WTC11 (cell line): ENCODE results near the gene MTERF4. TPM values are rescaled to one million over a fixed set of nuclear protein-coding genes. Genes with fewer than 3 reads are reported as not detected.

Experiments used
- ATAC-seq: fragments of 200-7000 bp; cut with Tn5 transposase; 2 replicates; pipeline ENCODE4 v1.10.0; 2021; ENCODE audit warnings: mild to moderate bottlenecking, moderate library complexity
- CTCF ChIA-PET: fragments of 300-600 bp; sonication (Branson Sonifier 250); formaldehyde crosslinking; loops from one replicate; lab custom pipeline; 2021; ENCODE audit warnings: antibody characterized with exemption; lab: Charles Lee
- POLR2A ChIA-PET: fragments of 350-600 bp; sonication (Branson Sonifier 250); formaldehyde crosslinking; loops from one replicate; lab custom pipeline; 2021; ENCODE audit warnings: antibody characterized with exemption; lab: Charles Lee
- DNase-seq: peaks from one replicate; pipeline ENCODE4 v3.0.0; 2021; ENCODE audit warnings: low spot score
- H3K27ac Mint-ChIP-seq: 2 replicates; pipeline ENCODE4 v1.8.0; 2021; ENCODE audit warnings: mixed read lengths
- H3K27me3 Mint-ChIP-seq: 2 replicates; pipeline ENCODE4 v1.8.0; 2021; ENCODE audit warnings: low read depth, mild to moderate bottlenecking, moderate library complexity, mixed read lengths
- H3K36me3 Mint-ChIP-seq: 2 replicates; pipeline ENCODE4 v1.8.0; 2021; ENCODE audit warnings: mixed read lengths
- H3K4me1 Mint-ChIP-seq: 2 replicates; pipeline ENCODE4 v1.8.0; 2022; ENCODE audit warnings: mixed read lengths
- H3K4me3 Mint-ChIP-seq: 2 replicates; pipeline ENCODE4 v1.8.0; 2021; ENCODE audit warnings: mild to moderate bottlenecking, moderate library complexity, mixed read lengths
- H3K9me3 Mint-ChIP-seq: 2 replicates; pipeline ENCODE4 v1.8.0; 2021; ENCODE audit warnings: mixed read lengths
- AFF4 ChIP-seq: sonication (generic); formaldehyde crosslinking; IDR thresholded peaks from 2 replicates; pipeline ENCODE4 v1.8.1; 2023; ENCODE audit warnings: mild to moderate bottlenecking, missing genetic modification reagents, borderline replicate concordance
- ATF1 ChIP-seq: sonication (generic); formaldehyde crosslinking; IDR thresholded peaks from 2 replicates; pipeline ENCODE4 v1.8.1; 2023; ENCODE audit warnings: mild to moderate bottlenecking, moderate library complexity, missing genetic modification reagents
- ATF3 ChIP-seq: sonication (generic); formaldehyde crosslinking; conservative IDR thresholded peaks from 2 replicates; pipeline ENCODE4 v1.8.1; 2022; ENCODE audit warnings: mild to moderate bottlenecking, missing genetic modification reagents
- CBFB ChIP-seq: sonication (generic); formaldehyde crosslinking; IDR thresholded peaks from 2 replicates; pipeline ENCODE4 v1.8.1; 2022; ENCODE audit warnings: mild to moderate bottlenecking, low read depth, missing genetic modification reagents
- CREM ChIP-seq: sonication (generic); formaldehyde crosslinking; IDR thresholded peaks from 2 replicates; pipeline ENCODE4 v1.8.1; 2022; ENCODE audit warnings: mild to moderate bottlenecking, missing genetic modification reagents, moderate library complexity
- ERG ChIP-seq: fragments of 250-450 bp; sonication (Bioruptor Pico); IDR thresholded peaks from 2 replicates; pipeline ENCODE4 v1.8.0; 2021; ENCODE audit warnings: mild to moderate bottlenecking
- FOXK1 ChIP-seq: sonication (generic); formaldehyde crosslinking; IDR thresholded peaks from 2 replicates; pipeline ENCODE4 v1.8.0; 2022; ENCODE audit warnings: mild to moderate bottlenecking, moderate library complexity, missing genetic modification reagents
- FOXP4 ChIP-seq: sonication (generic); formaldehyde crosslinking; IDR thresholded peaks from 2 replicates; pipeline ENCODE4 v1.8.0; 2022; ENCODE audit warnings: mild to moderate bottlenecking, missing genetic modification reagents
- MAX ChIP-seq: sonication (generic); formaldehyde crosslinking; IDR thresholded peaks from 2 replicates; pipeline ENCODE4 v1.8.0; 2022; ENCODE audit warnings: mild to moderate bottlenecking, missing genetic modification reagents
- NR2C2 ChIP-seq: sonication (generic); formaldehyde crosslinking; IDR thresholded peaks from 2 replicates; pipeline ENCODE4 v1.8.0; 2022; ENCODE audit warnings: mild to moderate bottlenecking, missing genetic modification reagents
- RELA ChIP-seq: sonication (generic); formaldehyde crosslinking; IDR thresholded peaks from 2 replicates; pipeline ENCODE4 v1.8.1; 2022; ENCODE audit warnings: missing genetic modification reagents, mild to moderate bottlenecking, borderline replicate concordance
- RORB ChIP-seq: fragments of 250-450 bp; sonication (Bioruptor Pico); IDR thresholded peaks from 2 replicates; pipeline ENCODE4 v1.9.0; 2021; ENCODE audit warnings: mild to moderate bottlenecking
- TCF7 ChIP-seq: sonication (generic); formaldehyde crosslinking; IDR thresholded peaks from 2 replicates; pipeline ENCODE4 v1.8.0; 2022; ENCODE audit warnings: mild to moderate bottlenecking, low read depth, missing genetic modification reagents, moderate library complexity
- TEAD4 ChIP-seq: sonication (generic); formaldehyde crosslinking; IDR thresholded peaks from 2 replicates; pipeline ENCODE4 v1.8.0; 2022; ENCODE audit warnings: mild to moderate bottlenecking, missing genetic modification reagents
- TP53 ChIP-seq: sonication (generic); formaldehyde crosslinking; IDR thresholded peaks from 2 replicates; pipeline ENCODE4 v1.8.1; 2023; ENCODE audit warnings: mild to moderate bottlenecking, missing genetic modification reagents
- ZBTB43 ChIP-seq: sonication (generic); formaldehyde crosslinking; IDR thresholded peaks from 2 replicates; pipeline ENCODE4 v1.8.1; 2023; ENCODE audit warnings: mild to moderate bottlenecking, missing genetic modification reagents
- ZNF317 ChIP-seq: sonication (generic); formaldehyde crosslinking; IDR thresholded peaks from 2 replicates; pipeline ENCODE4 v1.8.1; 2023; ENCODE audit warnings: low read depth, mild to moderate bottlenecking, moderate library complexity, missing genetic modification reagents, borderline replicate concordance
- ZNF423 ChIP-seq: fragments of 250-450 bp; sonication (Bioruptor Pico); IDR thresholded peaks from 2 replicates; pipeline ENCODE4 v2.1.2; 2022; ENCODE audit warnings: mild to moderate bottlenecking, moderate library complexity
- ZNF425 ChIP-seq: fragments of 250-450 bp; sonication (Bioruptor Pico); conservative IDR thresholded peaks from 2 replicates; pipeline ENCODE4 v1.9.0; 2021; ENCODE audit warnings: mild to moderate bottlenecking
- ZNF671 ChIP-seq: fragments of 250-450 bp; sonication (Bioruptor Pico); IDR thresholded peaks from 2 replicates; pipeline ENCODE4 v1.8.0; 2021; ENCODE audit warnings: mild to moderate bottlenecking
- ZSCAN18 ChIP-seq: fragments of 250-450 bp; sonication (Bioruptor Pico); IDR thresholded peaks from 2 replicates; pipeline ENCODE4 v2.1.2; 2022; ENCODE audit warnings: mild to moderate bottlenecking, moderate library complexity
- total RNA-seq: library from RNA; stranded (reverse); gene quantifications from 3 replicates; pipeline ENCODE4 v1.2.3, GENCODE V29; 2021

Gene MTERF4
- total RNA-seq, 1 experiment from 2014 or later, result 23.3 TPM

- Mint-ChIP-seq H3K36me3 (peaks cover 23% of the 10 kb centered on the region), H3K27me3 (no peaks in the 10 kb centered on the region), H3K4me3 (no peak overlapping the region), H3K9me3 (no peaks in the 10 kb centered on the region), H3K4me1 (peaks cover 29% of the 10 kb centered on the region), H3K27ac (peak overlapping the region; percentile 20; the same call in 1 of the 2 replicates)
- no peak; the same call in 1 of the 2 replicates for ATAC-seq
- no peak for DNase-seq
- CTCF ChIA-PET, result interaction anchor here (2.0 kb wide), 1 partner anchor 13 kb away, joined by 7 read pairs; no protein-coding TSS in a partner anchor
- POLR2A ChIA-PET, result interaction anchor here (0.9 kb wide), 1 partner anchor 59 kb away, joined by 3 read pairs; the partner anchor contains the start of gene PPP1R7
- TF ChIP-seq ATF1 (CRISPR knock-in tag), result no peak
- TF ChIP-seq ZBTB43 (CRISPR knock-in tag), result no peak
- TF ChIP-seq TEAD4 (CRISPR knock-in tag), result no peak
- no peak for TF ChIP-seq NR2C2
- TF ChIP-seq RELA, result no peak
- no peak for TF ChIP-seq FOXP4
- TF ChIP-seq TCF7 (CRISPR knock-in tag), result no peak
- TF ChIP-seq AFF4, result no peak
- no peak for TF ChIP-seq CBFB
- no peak for TF ChIP-seq CREM
Measured at GRCh38 chr2:241091201-241091600, 10.9 kb downstream of the MTERF4 start.

- Mint-ChIP-seq H3K27me3 (no peaks in the 10 kb centered on the region), H3K9me3 (no peaks in the 10 kb centered on the region), H3K36me3 (peaks cover 11% of the 10 kb centered on the region), H3K4me3 (no peak overlapping the region), H3K27ac (peak overlapping the region; percentile 45; the same call in 1 of the 2 replicates), H3K4me1 (peaks cover 11% of the 10 kb centered on the region)
- ATAC-seq, result no peak
- DNase-seq, result no peak
- ChIA-PET CTCF (interaction anchor here (1.3 kb wide), 1 partner anchor 11 kb away, joined by 4 read pairs; no protein-coding TSS in a partner anchor), POLR2A (no interaction called here)
- TF ChIP-seq ERG (CRISPR knock-in tag), result no peak
- no peak for TF ChIP-seq MAX (CRISPR knock-in tag)
- TF ChIP-seq FOXK1 (CRISPR knock-in tag), result no peak
- TF ChIP-seq ZSCAN18 (CRISPR knock-in tag), result no peak
- TF ChIP-seq RORB (CRISPR knock-in tag), result no peak
- no peak for TF ChIP-seq TP53 (CRISPR knock-in tag)
- no peak for TF ChIP-seq ATF3 (CRISPR knock-in tag)
- TF ChIP-seq ZNF425 (CRISPR knock-in tag), result no peak
- TF ChIP-seq ZNF671, result no peak
- TF ChIP-seq ZNF317 (CRISPR knock-in tag), result no peak
- no peak for TF ChIP-seq ZNF423 (CRISPR knock-in tag)
Measured at GRCh38 chr2:241088791-241089732, 13.0 kb downstream of the MTERF4 start.
